Embryonic facial prominence (tissue), 1 donor: ENCODE data around the gene OPN1MW3.
"Not testable (repeated sequence)": the region's sequence is repeated elsewhere in the genome, so short reads cannot be mapped to it uniquely, and the experiment has no call there.

Experiments
- DNase-seq: peaks from one replicate; pipeline ENCODE4 v3.0.0-alpha.2; 2016; ENCODE audit errors: extremely low spot score

Gene OPN1MW3

GRCh38 chrX:154257282-154257681, at the start of gene OPN1MW3:
Gene OPN1MW3, plus strand, starts transcription at chrX:154257582. Its CDS starts 38 bp downstream, at chrX:154257620.
- DNase-seq = not testable (repeated sequence)

- not testable (repeated sequence) for DNase-seq
These were observed 47.5 kb upstream of the OPN1MW3 start for GRCh38 chrX:154209670-154210418.

- not testable (repeated sequence) for DNase-seq
These were observed 46.3 kb upstream of the OPN1MW3 start for GRCh38 chrX:154211057-154211456.

GRCh38 chrX:154211499-154211898, 45.9 kb upstream of the OPN1MW3 start:
- not testable (repeated sequence) for DNase-seq

GRCh38 chrX:154219456-154219855, 37.9 kb upstream of the OPN1MW3 start, which contains the start of gene OPN1MW2:
Gene OPN1MW2, plus strand, starts transcription at chrX:154219756. Its CDS starts 60 bp downstream, at chrX:154219816.
- DNase-seq = not testable (repeated sequence)

GRCh38 chrX:154225292-154225691, 32.1 kb upstream of the OPN1MW3 start:
- not testable (repeated sequence) for DNase-seq

- not testable (repeated sequence) for DNase-seq
These were observed 30.7 kb upstream of the OPN1MW3 start for GRCh38 chrX:154226706-154227105.

GRCh38 chrX:154231443-154231842, 25.9 kb upstream of the OPN1MW3 start:
- not testable (repeated sequence) for DNase-seq

- DNase-seq = not testable (repeated sequence)
These were observed 23.8 kb upstream of the OPN1MW3 start for GRCh38 chrX:154233620-154234019.

- DNase-seq = not testable (repeated sequence)
These were observed 18.3 kb upstream of the OPN1MW3 start for GRCh38 chrX:154238939-154239559.

GRCh38 chrX:154239982-154240503, 17.3 kb upstream of the OPN1MW3 start:
- DNase-seq = not testable (repeated sequence)

- DNase-seq = not testable (repeated sequence)
These were observed 9.9 kb upstream of the OPN1MW3 start for GRCh38 chrX:154247377-154248045.

GRCh38 chrX:154248076-154248475, 9.3 kb upstream of the OPN1MW3 start:
- not testable (repeated sequence) for DNase-seq

GRCh38 chrX:154258711-154259110, 1.3 kb downstream of the OPN1MW3 start:
- DNase-seq = not testable (repeated sequence)

GRCh38 chrX:154263072-154263471, 5.7 kb downstream of the OPN1MW3 start:
- DNase-seq = not testable (repeated sequence)

- not testable (repeated sequence) for DNase-seq
These were observed 11.9 kb downstream of the OPN1MW3 start for GRCh38 chrX:154269245-154269644.

- DNase-seq = not testable (repeated sequence)
These were observed 27.3 kb downstream of the OPN1MW3 start for GRCh38 chrX:154284489-154285338.

- not testable (repeated sequence) for DNase-seq
These were observed 29.0 kb downstream of the OPN1MW3 start for GRCh38 chrX:154286406-154286805.

- DNase-seq = no peak
These were observed 37.6 kb downstream of the OPN1MW3 start, which contains the start of gene TEX28 for GRCh38 chrX:154294791-154295574. Gene TEX28, minus strand, starts transcription at chrX:154295124. Its CDS starts 3,007 bp downstream, at chrX:154292117.

- DNase-seq = no peak
These were observed 38.4 kb downstream of the OPN1MW3 start, which contains the start of gene TKTL1 for GRCh38 chrX:154295664-154296310. Gene TKTL1, plus strand, starts transcription at chrX:154295795. Its CDS starts 65 bp downstream, at chrX:154295860.
